ENCODE measurements around the gene PCNT. TPM values are rescaled to one million over a fixed set of nuclear protein-coding genes. Genes with fewer than 3 reads are reported as not detected.

Gene PCNT
- total and polyA plus RNA-seq, 10 of the 15 experiments (the other 5 are each of a cell fraction or from before 2014, with no cell fraction given): 2.9 to 39.6 (median 20.5) TPM

DNA sequence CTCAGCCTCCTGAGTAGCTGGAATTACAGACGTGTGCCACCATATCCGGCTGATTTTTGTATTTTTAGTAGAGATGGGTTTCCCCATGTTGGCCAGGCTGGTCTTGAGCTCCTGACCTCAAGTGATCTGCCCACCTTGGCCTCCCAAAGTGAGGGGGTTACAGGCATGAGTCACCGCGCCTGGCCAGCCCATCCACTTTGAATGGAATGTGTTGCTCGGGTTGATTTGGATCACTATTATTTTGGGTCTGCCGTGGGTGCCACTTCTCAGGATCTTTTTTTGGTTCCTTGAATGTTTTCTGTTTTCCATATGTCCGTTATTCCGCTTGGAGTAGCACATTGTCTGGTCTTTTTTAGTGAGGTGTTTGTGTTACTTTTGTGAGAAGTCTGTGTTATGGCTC, 17.0 kb downstream of the PCNT start:
- FAIRE-seq (no peak), DNase-seq (ENCODE audit: low read depth, low spot score) (no peak), ATAC-seq (no peak)
- no peak overlapping the region for H2AFZ ChIP-seq (ENCODE audit: control insufficient read depth, low read depth, low read length)
- no peak overlapping the region for H3K4me3 ChIP-seq
- CTCF ChIA-PET: no interaction called here
- no peak overlapping the region for H3K9ac ChIP-seq (ENCODE audit: control insufficient read depth, insufficient read depth, low read length)
- no peaks in the 10 kb centered on the region for H3K4me1 ChIP-seq (ENCODE audit: control insufficient read depth, insufficient read depth, low read length)
- no peaks in the 10 kb centered on the region for H3K27me3 ChIP-seq (replicated peaks in 1 of 2; ENCODE audit: control insufficient read depth in 2 of 2, insufficient read depth in 2 of 2, low read length in 1 of 2)
- intact Hi-C loops (cut with micrococcal nuclease; ENCODE audit: unreplicated experiment) (no loop called here), in situ Hi-C loops (cut with MboI) (no loop called here)
- H4K20me1 ChIP-seq (ENCODE audit: control insufficient read depth, insufficient read depth): no peaks in the 10 kb centered on the region
- SMC1A ChIA-PET (ENCODE audit: uncharacterized antibody, unreplicated experiment): interaction anchor here (0.7 kb wide), 1 partner anchor 16 kb away, joined by 4 read pairs; no protein-coding TSS in a partner anchor
- no peak overlapping the region for H3K27ac ChIP-seq (ENCODE audit: control insufficient read depth, insufficient read depth)
- H3K36me3 ChIP-seq (ENCODE audit: control insufficient read depth in 2 of 2, insufficient read depth in 2 of 2, low read length in 1 of 2): peaks cover 7 to 19% of the 10 kb centered on the region in 2 experiments
- POLR2A ChIA-PET: no interaction called here
- no peaks in the 10 kb centered on the region; the same call in 2 of the 3 replicates for H3K9me3 ChIP-seq (replicated peaks; ENCODE audit: control insufficient read depth, insufficient read depth, low read length)
- 93% methylated on average over 8 of the region's 8 CpGs for WGBS (ENCODE audit: insufficient coverage, insufficient replicate concordance, low lambda C conversion rate, missing lambda C conversion rate)
- H3K79me2 ChIP-seq (ENCODE audit: control insufficient read depth, insufficient read depth, low read length): no peaks in the 10 kb centered on the region; the same call in 1 of the 2 replicates
- no peak overlapping the region for H3K4me2 ChIP-seq (ENCODE audit: control insufficient read depth, insufficient read depth)
- RAD21 ChIA-PET (ENCODE audit: unreplicated experiment): no interaction called here
- no TSS peak for BruUV-seq (replicated peaks)
- TF ChIP-seq, protein P1, sequence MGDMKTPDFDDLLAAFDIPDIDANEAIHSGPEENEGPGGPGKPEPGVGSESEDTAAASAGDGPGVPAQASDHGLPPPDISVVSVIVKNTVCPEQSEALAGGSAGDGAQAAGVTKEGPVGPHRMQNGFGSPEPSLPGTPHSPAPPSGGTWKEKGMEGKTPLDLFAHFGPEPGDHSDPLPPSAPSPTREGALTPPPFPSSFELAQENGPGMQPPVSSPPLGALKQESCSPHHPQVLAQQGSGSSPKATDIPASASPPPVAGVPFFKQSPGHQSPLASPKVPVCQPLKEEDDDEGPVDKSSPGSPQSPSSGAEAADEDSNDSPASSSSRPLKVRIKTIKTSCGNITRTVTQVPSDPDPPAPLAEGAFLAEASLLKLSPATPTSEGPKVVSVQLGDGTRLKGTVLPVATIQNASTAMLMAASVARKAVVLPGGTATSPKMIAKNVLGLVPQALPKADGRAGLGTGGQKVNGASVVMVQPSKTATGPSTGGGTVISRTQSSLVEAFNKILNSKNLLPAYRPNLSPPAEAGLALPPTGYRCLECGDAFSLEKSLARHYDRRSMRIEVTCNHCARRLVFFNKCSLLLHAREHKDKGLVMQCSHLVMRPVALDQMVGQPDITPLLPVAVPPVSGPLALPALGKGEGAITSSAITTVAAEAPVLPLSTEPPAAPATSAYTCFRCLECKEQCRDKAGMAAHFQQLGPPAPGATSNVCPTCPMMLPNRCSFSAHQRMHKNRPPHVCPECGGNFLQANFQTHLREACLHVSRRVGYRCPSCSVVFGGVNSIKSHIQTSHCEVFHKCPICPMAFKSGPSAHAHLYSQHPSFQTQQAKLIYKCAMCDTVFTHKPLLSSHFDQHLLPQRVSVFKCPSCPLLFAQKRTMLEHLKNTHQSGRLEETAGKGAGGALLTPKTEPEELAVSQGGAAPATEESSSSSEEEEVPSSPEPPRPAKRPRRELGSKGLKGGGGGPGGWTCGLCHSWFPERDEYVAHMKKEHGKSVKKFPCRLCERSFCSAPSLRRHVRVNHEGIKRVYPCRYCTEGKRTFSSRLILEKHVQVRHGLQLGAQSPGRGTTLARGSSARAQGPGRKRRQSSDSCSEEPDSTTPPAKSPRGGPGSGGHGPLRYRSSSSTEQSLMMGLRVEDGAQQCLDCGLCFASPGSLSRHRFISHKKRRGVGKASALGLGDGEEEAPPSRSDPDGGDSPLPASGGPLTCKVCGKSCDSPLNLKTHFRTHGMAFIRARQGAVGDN (IDR thresholded peaks at IDR 0.05): no peak
- TF ChIP-seq POLR2AphosphoS5 (IDR thresholded peaks at IDR 0.05; ENCODE audit: low read length) (no peak), ATF7 (IDR thresholded peaks at IDR 0.05; ENCODE audit: low read depth) (no peak), NFYB (IDR thresholded peaks at IDR 0.05; ENCODE audit: insufficient read depth, low read depth, low read length) (no peak), TCF7 (IDR thresholded peaks at IDR 0.05; ENCODE audit: borderline replicate concordance) (no peak), KLF5 (IDR thresholded peaks at IDR 0.05; ENCODE audit: partially characterized antibody) (no peak), CHD4 (IDR thresholded peaks at IDR 0.05) (no peak), NFXL1 (IDR thresholded peaks at IDR 0.05; ENCODE audit: borderline replicate concordance) (no peak), MTA3 (IDR thresholded peaks at IDR 0.05; ENCODE audit: borderline replicate concordance, low read length) (no peak)
- TF ChIP-seq, protein P2, sequence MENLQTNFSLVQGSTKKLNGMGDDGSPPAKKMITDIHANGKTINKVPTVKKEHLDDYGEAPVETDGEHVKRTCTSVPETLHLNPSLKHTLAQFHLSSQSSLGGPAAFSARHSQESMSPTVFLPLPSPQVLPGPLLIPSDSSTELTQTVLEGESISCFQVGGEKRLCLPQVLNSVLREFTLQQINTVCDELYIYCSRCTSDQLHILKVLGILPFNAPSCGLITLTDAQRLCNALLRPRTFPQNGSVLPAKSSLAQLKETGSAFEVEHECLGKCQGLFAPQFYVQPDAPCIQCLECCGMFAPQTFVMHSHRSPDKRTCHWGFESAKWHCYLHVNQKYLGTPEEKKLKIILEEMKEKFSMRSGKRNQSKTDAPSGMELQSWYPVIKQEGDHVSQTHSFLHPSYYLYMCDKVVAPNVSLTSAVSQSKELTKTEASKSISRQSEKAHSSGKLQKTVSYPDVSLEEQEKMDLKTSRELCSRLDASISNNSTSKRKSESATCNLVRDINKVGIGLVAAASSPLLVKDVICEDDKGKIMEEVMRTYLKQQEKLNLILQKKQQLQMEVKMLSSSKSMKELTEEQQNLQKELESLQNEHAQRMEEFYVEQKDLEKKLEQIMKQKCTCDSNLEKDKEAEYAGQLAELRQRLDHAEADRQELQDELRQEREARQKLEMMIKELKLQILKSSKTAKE (IDR thresholded peaks at IDR 0.05; ENCODE audit: low read depth, poor library complexity, severe bottlenecking): no peak
- TF ChIP-seq, protein P3, sequence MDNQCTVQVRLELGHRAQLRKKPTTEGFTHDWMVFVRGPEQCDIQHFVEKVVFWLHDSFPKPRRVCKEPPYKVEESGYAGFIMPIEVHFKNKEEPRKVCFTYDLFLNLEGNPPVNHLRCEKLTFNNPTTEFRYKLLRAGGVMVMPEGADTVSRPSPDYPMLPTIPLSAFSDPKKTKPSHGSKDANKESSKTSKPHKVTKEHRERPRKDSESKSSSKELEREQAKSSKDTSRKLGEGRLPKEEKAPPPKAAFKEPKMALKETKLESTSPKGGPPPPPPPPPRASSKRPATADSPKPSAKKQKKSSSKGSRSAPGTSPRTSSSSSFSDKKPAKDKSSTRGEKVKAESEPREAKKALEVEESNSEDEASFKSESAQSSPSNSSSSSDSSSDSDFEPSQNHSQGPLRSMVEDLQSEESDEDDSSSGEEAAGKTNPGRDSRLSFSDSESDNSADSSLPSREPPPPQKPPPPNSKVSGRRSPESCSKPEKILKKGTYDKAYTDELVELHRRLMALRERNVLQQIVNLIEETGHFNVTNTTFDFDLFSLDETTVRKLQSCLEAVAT (IDR thresholded peaks at IDR 0.05): no peak
- TF ChIP-seq, protein P4, sequence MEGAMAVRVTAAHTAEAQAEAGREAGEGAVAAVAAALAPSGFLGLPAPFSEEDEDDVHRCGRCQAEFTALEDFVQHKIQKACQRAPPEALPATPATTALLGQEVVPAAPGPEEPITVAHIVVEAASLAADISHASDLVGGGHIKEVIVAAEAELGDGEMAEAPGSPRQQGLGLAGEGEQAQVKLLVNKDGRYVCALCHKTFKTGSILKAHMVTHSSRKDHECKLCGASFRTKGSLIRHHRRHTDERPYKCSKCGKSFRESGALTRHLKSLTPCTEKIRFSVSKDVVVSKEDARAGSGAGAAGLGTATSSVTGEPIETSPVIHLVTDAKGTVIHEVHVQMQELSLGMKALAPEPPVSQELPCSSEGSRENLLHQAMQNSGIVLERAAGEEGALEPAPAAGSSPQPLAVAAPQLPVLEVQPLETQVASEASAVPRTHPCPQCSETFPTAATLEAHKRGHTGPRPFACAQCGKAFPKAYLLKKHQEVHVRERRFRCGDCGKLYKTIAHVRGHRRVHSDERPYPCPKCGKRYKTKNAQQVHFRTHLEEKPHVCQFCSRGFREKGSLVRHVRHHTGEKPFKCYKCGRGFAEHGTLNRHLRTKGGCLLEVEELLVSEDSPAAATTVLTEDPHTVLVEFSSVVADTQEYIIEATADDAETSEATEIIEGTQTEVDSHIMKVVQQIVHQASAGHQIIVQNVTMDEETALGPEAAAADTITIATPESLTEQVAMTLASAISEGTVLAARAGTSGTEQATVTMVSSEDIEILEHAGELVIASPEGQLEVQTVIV (IDR thresholded peaks at IDR 0.05; ENCODE audit: borderline replicate concordance, partially characterized antibody): no peak
- TF ChIP-seq, protein P5, sequence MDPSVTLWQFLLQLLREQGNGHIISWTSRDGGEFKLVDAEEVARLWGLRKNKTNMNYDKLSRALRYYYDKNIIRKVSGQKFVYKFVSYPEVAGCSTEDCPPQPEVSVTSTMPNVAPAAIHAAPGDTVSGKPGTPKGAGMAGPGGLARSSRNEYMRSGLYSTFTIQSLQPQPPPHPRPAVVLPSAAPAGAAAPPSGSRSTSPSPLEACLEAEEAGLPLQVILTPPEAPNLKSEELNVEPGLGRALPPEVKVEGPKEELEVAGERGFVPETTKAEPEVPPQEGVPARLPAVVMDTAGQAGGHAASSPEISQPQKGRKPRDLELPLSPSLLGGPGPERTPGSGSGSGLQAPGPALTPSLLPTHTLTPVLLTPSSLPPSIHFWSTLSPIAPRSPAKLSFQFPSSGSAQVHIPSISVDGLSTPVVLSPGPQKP (IDR thresholded peaks at IDR 0.05; ENCODE audit: low read depth, low read length): no peak
